Sigmoid colon (tissue), 4 donors: ENCODE measurements around the gene KIF17.

Experiments used
- CTCF ChIP-seq, 4 experiments: fragments of 450-650 bp in 3 of 4; fragments of 200-600 bp in 1 of 4; IDR thresholded peaks; one replicate each; pipeline ENCODE4 v1.5.1; 2016 to 2019; ENCODE audit warnings: antibody characterized with exemption in 4 of 4, mild to moderate bottlenecking in 3 of 4, moderate library complexity in 2 of 4
- EP300 ChIP-seq, 4 donors: sonication (generic); formaldehyde crosslinking; IDR thresholded peaks; one replicate each; pipeline ENCODE4 v1.6.1; 2017; ENCODE audit warnings: antibody characterized with exemption in 4 of 4
- POLR2A ChIP-seq, 2 donors: fragments of 450-650 bp; IDR thresholded peaks; one replicate each; pipeline ENCODE4 v1.6.1; 2016; ENCODE audit warnings: antibody characterized with exemption in 2 of 2, mild to moderate bottlenecking in 2 of 2, moderate library complexity in 2 of 2

- TF ChIP-seq CTCF (IDR thresholded peaks at IDR 0.05) (no peak), POLR2A (IDR thresholded peaks at IDR 0.05) (no peak), EP300 (IDR thresholded peaks at IDR 0.05) (no peak)
These were observed 74.7 kb downstream of the KIF17 start for GRCh38 chr1:20643080-20643479.
